ENCODE data around the gene SLCO2B1.

Gene SLCO2B1

DNA sequence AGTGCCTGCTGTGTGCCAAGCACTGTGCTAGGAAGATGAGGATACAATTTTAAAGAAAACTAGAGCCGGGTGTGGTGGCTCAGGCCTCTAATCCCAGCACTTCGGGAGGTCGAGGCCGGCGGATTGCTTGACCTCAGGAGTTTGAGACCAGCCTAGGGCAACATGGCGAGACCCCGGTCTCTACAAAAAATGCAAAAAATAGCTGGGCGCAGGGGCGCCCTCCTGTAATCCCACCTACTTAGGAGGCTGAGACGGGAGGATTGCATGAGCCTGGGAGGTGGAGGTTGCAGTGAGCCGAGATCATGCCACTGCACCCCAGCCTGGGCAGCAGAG, 98.0 kb downstream of the SLCO2B1 start:
- no peak for DNase-seq (ENCODE audit: low read depth)

DNA sequence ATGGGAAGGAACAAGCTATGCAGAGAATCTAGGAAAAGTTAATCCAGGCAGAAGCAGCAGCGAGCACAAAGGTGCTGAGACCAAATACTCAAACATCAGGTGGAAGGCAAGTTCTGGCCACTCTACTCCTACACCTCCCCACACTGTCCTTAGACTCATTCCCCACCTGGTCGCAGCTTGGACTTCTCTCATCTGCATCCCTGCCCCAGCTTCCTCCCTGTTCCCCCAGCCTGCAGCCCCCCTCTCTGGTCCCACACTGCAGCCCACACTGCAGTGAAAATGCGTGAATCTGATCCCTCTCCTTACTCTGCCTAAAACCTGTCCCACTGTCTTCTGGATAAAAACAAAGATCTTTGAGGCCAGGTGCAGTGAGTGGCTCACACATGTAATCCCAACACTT, 98.8 kb downstream of the SLCO2B1 start:
- DNase-seq (ENCODE audit: low read depth), result no peak

DNA sequence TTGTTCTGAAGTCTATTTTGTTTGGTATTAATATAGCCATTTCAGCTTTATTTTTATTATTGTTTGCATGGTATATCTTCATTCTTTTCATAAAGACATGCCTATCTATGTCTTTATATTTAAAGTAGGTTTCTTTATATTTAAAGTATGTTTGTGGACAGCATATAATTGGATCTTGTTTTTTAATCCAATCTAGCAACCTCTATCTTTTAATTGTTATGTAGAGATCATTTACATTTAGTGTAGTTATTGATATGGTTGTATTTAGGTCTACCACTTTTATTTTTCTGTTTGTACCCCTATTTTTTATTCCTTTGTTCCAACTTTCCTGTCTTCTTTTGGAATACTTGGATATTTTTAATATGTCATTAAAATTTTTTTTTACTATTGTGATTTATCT, 103.4 kb downstream of the SLCO2B1 start:
- DNase-seq (ENCODE audit: low read depth), result no peak
